H9 (cell line): ENCODE measurements around the gene FAM149A. TPM values are rescaled to one million over a fixed set of nuclear protein-coding genes. Genes with fewer than 3 reads are reported as not detected.

Experiments used
- DNase-seq: peaks from one replicate; pipeline ENCODE4 v3.0.0-alpha.2; 2017
- H2AFZ ChIP-seq: one replicate; pipeline ENCODE4 v1.6.1; 2013; ENCODE audit warnings: mild to moderate bottlenecking, low read length, control low read depth, moderate library complexity
- H2AK5ac ChIP-seq: 2 replicates; pipeline ENCODE4 v1.6.1; 2013; ENCODE audit warnings: low read length, control low read depth, mixed read lengths; ENCODE audit not compliant: insufficient read length
- H2BK120ac ChIP-seq: one replicate; pipeline ENCODE4 v1.6.1; 2013; ENCODE audit warnings: low read depth, mild to moderate bottlenecking, low read length, control low read depth, inconsistent platforms; ENCODE audit not compliant: poor library complexity, severe bottlenecking
- H2BK12ac ChIP-seq: 2 replicates; pipeline ENCODE4 v1.6.1; 2013; ENCODE audit warnings: low read length, control low read depth, mixed read lengths, low read depth; ENCODE audit not compliant: insufficient read length
- H2BK15ac ChIP-seq: 2 replicates; pipeline ENCODE4 v1.6.1; 2013; ENCODE audit warnings: low read depth, low read length, control low read depth
- H2BK20ac ChIP-seq: one replicate; pipeline ENCODE4 v1.6.1; 2013; ENCODE audit warnings: low read depth, mild to moderate bottlenecking, low read length, control low read depth, inconsistent platforms; ENCODE audit not compliant: poor library complexity, severe bottlenecking
- H2BK5ac ChIP-seq: 2 replicates; pipeline ENCODE4 v1.6.1; 2013; ENCODE audit warnings: low read length, control low read depth, mixed read lengths; ENCODE audit not compliant: insufficient read length
- H3K14ac ChIP-seq: 2 replicates; pipeline ENCODE4 v1.6.1; 2013; ENCODE audit warnings: low read length, control low read depth; ENCODE audit not compliant: insufficient read depth
- H3K18ac ChIP-seq: 2 replicates; pipeline ENCODE4 v1.6.1; 2013; ENCODE audit warnings: low read depth, mild to moderate bottlenecking, mixed read lengths, low read length, control low read depth; ENCODE audit not compliant: insufficient read length
- H3K23ac ChIP-seq: 2 replicates; pipeline ENCODE4 v1.6.1; 2013; ENCODE audit warnings: low read length, control low read depth, mixed read lengths, low read depth; ENCODE audit not compliant: insufficient read length
- H3K23me2 ChIP-seq: 2 replicates; pipeline ENCODE4 v1.6.1; 2013; ENCODE audit warnings: low read depth, mild to moderate bottlenecking, mixed read lengths, low read length, control low read depth; ENCODE audit not compliant: insufficient read length, poor library complexity, severe bottlenecking
- H3K27ac ChIP-seq: 2 replicates; pipeline ENCODE4 v1.5.1; 2013; ENCODE audit warnings: low read length, control low read depth, mixed read lengths, low read depth; ENCODE audit not compliant: insufficient read length
- H3K27me3 ChIP-seq: 2 replicates; pipeline ENCODE4 v1.6.1; 2013; ENCODE audit warnings: low read length, control low read depth, inconsistent platforms; ENCODE audit not compliant: insufficient read depth
- H3K4ac ChIP-seq: 2 replicates; pipeline ENCODE4 v1.6.1; 2013; ENCODE audit warnings: low read depth, mild to moderate bottlenecking, control low read depth, inconsistent platforms, low read length, moderate library complexity
- H3K4me1 ChIP-seq: 2 replicates; pipeline ENCODE4 v1.6.1; 2013; ENCODE audit warnings: low read length, control low read depth, inconsistent platforms; ENCODE audit not compliant: insufficient read depth
- H3K4me2 ChIP-seq: 2 replicates; pipeline ENCODE4 v1.6.1; 2013; ENCODE audit warnings: low read length, control low read depth, mixed read lengths; ENCODE audit not compliant: insufficient read length, insufficient read depth
- H3K56ac ChIP-seq: 2 replicates; pipeline ENCODE4 v1.6.1; 2013; ENCODE audit warnings: low read depth, mild to moderate bottlenecking, mixed read lengths, low read length, control low read depth; ENCODE audit not compliant: insufficient read length
- H3K79me1 ChIP-seq: 2 replicates; pipeline ENCODE4 v1.6.1; 2013; ENCODE audit warnings: low read depth, mild to moderate bottlenecking, moderate library complexity, low read length, control low read depth, inconsistent platforms; ENCODE audit not compliant: insufficient read depth, poor library complexity, severe bottlenecking
- H3K79me2 ChIP-seq: 2 replicates; pipeline ENCODE4 v1.6.1; 2013; ENCODE audit warnings: low read length, control low read depth, inconsistent platforms; ENCODE audit not compliant: insufficient read depth
- H3K9ac ChIP-seq: 2 replicates; pipeline ENCODE4 v1.6.1; 2013; ENCODE audit warnings: low read length, control low read depth, mixed read lengths; ENCODE audit not compliant: insufficient read length; ENCODE audit errors: extremely low read depth
- H3K9me3 ChIP-seq: one replicate; pipeline ENCODE4 v1.6.1; 2013; ENCODE audit warnings: low read depth, low read length, inconsistent platforms; ENCODE audit not compliant: control insufficient read depth
- H3T11ph ChIP-seq: one replicate; pipeline ENCODE4 v1.6.1; 2013; ENCODE audit warnings: mild to moderate bottlenecking, low read length, control low read depth, inconsistent platforms
- H4K20me1 ChIP-seq: one replicate; pipeline ENCODE4 v1.6.1; 2013; ENCODE audit not compliant: control insufficient read depth, insufficient read length, insufficient read depth
- H4K5ac ChIP-seq: 2 replicates; pipeline ENCODE4 v1.6.1; 2013; ENCODE audit warnings: low read depth, mild to moderate bottlenecking, mixed read lengths, low read length, control low read depth; ENCODE audit not compliant: insufficient read length
- H4K8ac ChIP-seq: replicated peaks from 2 replicates; pipeline ENCODE4 v1.6.1; 2013; ENCODE audit warnings: low read length, control low read depth, mixed read lengths, low read depth; ENCODE audit not compliant: insufficient read length
- H4K91ac ChIP-seq: 2 replicates; pipeline ENCODE4 v1.6.1; 2013; ENCODE audit warnings: low read depth, mild to moderate bottlenecking, moderate library complexity, mixed read lengths, low read length, control low read depth; ENCODE audit not compliant: insufficient read length
- H3K27ac Mint-ChIP-seq, 3 experiments: 2 replicates in 2 of 3; 3 replicates in 1 of 3; pipeline ENCODE4 v1.8.0; 2020 to 2021; ENCODE audit warnings: mixed read lengths in 3 of 3, mild to moderate bottlenecking in 1 of 3, moderate library complexity in 1 of 3
- H3K27me3 Mint-ChIP-seq: 2 replicates; pipeline ENCODE4 v1.8.0; 2021; ENCODE audit warnings: low read depth, mild to moderate bottlenecking, moderate library complexity, mixed read lengths
- H3K36me3 Mint-ChIP-seq, 3 experiments: 2 replicates in 2 of 3; 3 replicates in 1 of 3; pipeline ENCODE4 v1.8.0; 2020 to 2021; ENCODE audit warnings: low read depth in 3 of 3, mixed read lengths in 3 of 3; ENCODE audit not compliant: insufficient read depth in 1 of 3
- H3K4me1 Mint-ChIP-seq, 2 experiments: 2 replicates each; pipeline ENCODE4 v1.8.0; 2020; ENCODE audit warnings: mixed read lengths in 2 of 2
- H3K4me3 Mint-ChIP-seq, 2 experiments: 2 replicates in 1 of 2; 3 replicates in 1 of 2; pipeline ENCODE4 v1.8.0; 2020 to 2021; ENCODE audit warnings: mild to moderate bottlenecking in 2 of 2, mixed read lengths in 2 of 2, moderate library complexity in 1 of 2
- H3K9me3 Mint-ChIP-seq, 2 experiments: 2 replicates in 1 of 2; 3 replicates in 1 of 2; pipeline ENCODE4 v1.8.0; 2020; ENCODE audit warnings: mild to moderate bottlenecking in 2 of 2, mixed read lengths in 2 of 2, moderate library complexity in 1 of 2
- CTCF ChIP-seq: fragments of 200-600 bp; sonication (generic); conservative IDR thresholded peaks from 3 replicates; pipeline ENCODE4 v1.8.0; 2021; ENCODE audit warnings: antibody characterized with exemption, mild to moderate bottlenecking
- WGBS: extraction: QIAGEN DNeasy Blood & Tissue Kit; methylation state at CpG from one replicate; pipeline ENCODE4 v1.1.7; 2013; ENCODE audit warnings: missing lambda C conversion rate, low lambda C conversion rate, mixed read lengths; ENCODE audit not compliant: insufficient read length; ENCODE audit errors: extremely low coverage; 5-methylcytosine and 5-hydroxymethylcytosine counted together
- total RNA-seq: library from RNA; stranded (reverse); gene quantifications from 2 replicates; pipeline ENCODE4 v1.2.1, GENCODE V29; 2021

FAM149A gene
- total RNA-seq, 1 experiment from 2014 or later: 5.9 TPM

GRCh38 chr4:186200516-186200915, 96.0 kb downstream of the FAM149A start:
- Histone ChIP-seq H3K23me2 (no peaks in the 10 kb centered on the region), H2BK12ac (no peak overlapping the region), H4K20me1 (no peaks in the 10 kb centered on the region), H2BK15ac (no peak overlapping the region), H2BK5ac (no peak overlapping the region), H3K4ac (no peak overlapping the region), H3K79me2 (no peaks in the 10 kb centered on the region), H3K79me1 (no peaks in the 10 kb centered on the region), H3K14ac (no peak overlapping the region), H3K18ac (no peak overlapping the region), H3K9me3 (no peaks in the 10 kb centered on the region), H3K4me1 (no peaks in the 10 kb centered on the region), H3K4me2 (no peak overlapping the region), H3K9ac (no peak overlapping the region), H3K23ac (no peak overlapping the region), H3K27me3 (no peaks in the 10 kb centered on the region), H3K27ac (no peak overlapping the region), H2BK20ac (no peak overlapping the region), H2AK5ac (no peak overlapping the region), H4K91ac (no peak overlapping the region), H3K56ac (no peak overlapping the region), H2AFZ (no peak overlapping the region), H3T11ph (no peak overlapping the region), H4K8ac (no peak overlapping the region), H4K5ac (no peak overlapping the region), H2BK120ac (no peak overlapping the region)
- no peaks in the 10 kb centered on the region; the same call in 1 of the 2 replicates for H3K27me3 Mint-ChIP-seq
- peaks cover 0 to 3% (median 2%) of the 10 kb centered on the region in 3 experiments; a peak in 4 of 7 replicates for H3K36me3 Mint-ChIP-seq
- TF ChIP-seq CTCF: no peak
- H3K27ac Mint-ChIP-seq: no peak overlapping the region
- WGBS: no CpG with 5 or more reads among the region's 6 CpGs
- H3K9me3 Mint-ChIP-seq: peaks cover 0 to 4% of the 10 kb centered on the region in 2 experiments; a peak in 1 of 5 replicates
- H3K4me1 Mint-ChIP-seq: peaks cover 18 to 19% of the 10 kb centered on the region in 2 experiments
- no peak overlapping the region for H3K4me3 Mint-ChIP-seq
- DNase-seq: no peak
